Measurements from ENCODE around the gene REELD1.

REELD1 gene

DNA sequence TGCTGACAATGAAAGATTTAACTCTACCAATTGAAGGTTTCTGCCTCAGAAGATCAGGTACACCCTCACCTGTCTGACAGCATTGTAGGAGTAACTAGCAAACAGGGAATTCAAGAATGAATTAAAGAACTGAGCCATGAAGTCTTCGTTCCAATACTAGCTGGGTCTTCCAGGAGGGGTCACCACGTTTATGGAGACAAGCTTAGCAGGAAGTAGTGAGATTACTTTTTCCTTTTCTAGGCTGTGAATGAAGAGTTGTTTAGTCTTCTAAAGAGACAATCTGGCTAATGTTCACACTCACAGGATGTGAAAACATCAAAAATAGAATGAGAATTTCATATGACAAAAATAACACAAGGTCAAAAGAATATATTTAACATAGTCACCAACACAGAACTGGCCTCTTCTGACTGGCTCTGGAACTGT, 54.9 kb downstream of the REELD1 start:
- no peak for DNase-seq (ENCODE audit: low spot score)

DNA sequence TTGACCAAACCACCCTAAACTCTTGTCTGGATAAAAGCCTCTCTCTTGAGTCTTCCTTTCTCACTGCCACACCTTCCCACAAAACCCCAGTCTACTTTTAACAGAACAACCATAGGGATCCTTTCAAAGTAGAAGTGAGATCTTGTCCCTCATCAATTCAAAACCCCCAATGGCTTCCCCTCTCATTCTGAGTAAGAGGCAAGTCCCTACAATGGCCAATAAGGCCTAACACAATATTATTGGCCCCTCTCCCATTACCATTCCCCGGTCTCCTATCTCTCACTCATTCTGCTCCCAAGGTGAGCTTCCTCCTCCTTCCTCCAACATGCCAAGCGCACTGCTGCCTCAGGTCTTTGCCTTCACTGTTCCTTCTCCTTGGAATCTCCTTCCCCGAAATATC, 57.1 kb downstream of the REELD1 start:
- no peak for DNase-seq (ENCODE audit: low spot score)

DNA sequence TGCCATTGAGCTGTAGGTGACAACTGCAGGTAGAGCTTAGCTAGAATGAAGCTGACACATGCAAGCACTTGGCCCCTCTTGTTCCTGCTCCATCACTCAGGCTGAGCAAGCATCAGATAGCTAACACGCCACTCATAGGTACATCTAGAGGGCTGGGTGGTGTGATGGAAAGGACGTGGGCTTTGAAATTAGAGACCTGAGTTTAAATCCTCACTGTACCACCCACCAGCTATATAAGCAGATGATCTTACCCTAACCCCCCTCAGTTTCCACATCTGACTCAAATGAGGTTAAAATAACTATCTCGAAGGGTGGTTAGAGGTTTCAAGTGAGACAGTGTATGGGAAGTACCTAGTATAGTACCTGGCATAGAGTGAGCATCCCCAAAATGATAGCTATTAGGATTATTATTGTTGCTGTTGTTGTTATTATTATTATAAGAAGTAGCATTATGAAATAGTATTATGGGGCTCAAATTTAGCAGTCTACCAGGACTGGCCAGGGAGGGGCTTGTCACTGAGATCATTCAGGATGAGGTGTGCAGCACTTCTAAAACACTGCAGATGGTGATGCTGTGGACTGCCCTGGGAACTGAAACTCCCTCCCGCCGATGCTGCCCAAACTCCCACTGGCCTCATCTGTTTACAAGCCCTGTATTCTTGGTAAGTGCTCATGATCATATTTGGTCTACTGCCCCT, 59.0 kb downstream of the REELD1 start:
- DNase-seq (ENCODE audit: low spot score), result no peak

GRCh38 chr4:146274774-146275173, 60.4 kb downstream of the REELD1 start:
- no peak for DNase-seq (ENCODE audit: low spot score)

GRCh38 chr4:146275370-146275769, 61.0 kb downstream of the REELD1 start:
- no peak for DNase-seq (ENCODE audit: low spot score)

GRCh38 chr4:146278986-146279385, 64.6 kb downstream of the REELD1 start:
- DNase-seq (ENCODE audit: low spot score), result no peak
